PC-9 (cell line): Measurements from ENCODE around the gene ERC1.
"Not testable (repeated sequence)": the region's sequence is repeated elsewhere in the genome, so short reads cannot be mapped to it uniquely, and the experiment has no call there.

Source experiments
- EZH2 ChIP-seq: fragments of 200-600 bp; sonication (generic); IDR thresholded peaks from 2 replicates; pipeline ENCODE4 v1.8.0; 2017; ENCODE audit warnings: antibody characterized with exemption, low read depth
- TF ChIP-seq, protein P1 (sequence below): fragments of 200-600 bp; sonication (generic); conservative IDR thresholded peaks from 2 replicates; pipeline ENCODE4 v1.6.1; 2017; ENCODE audit warnings: mixed run types, antibody characterized with exemption, mild to moderate bottlenecking, moderate library complexity

DNA sequence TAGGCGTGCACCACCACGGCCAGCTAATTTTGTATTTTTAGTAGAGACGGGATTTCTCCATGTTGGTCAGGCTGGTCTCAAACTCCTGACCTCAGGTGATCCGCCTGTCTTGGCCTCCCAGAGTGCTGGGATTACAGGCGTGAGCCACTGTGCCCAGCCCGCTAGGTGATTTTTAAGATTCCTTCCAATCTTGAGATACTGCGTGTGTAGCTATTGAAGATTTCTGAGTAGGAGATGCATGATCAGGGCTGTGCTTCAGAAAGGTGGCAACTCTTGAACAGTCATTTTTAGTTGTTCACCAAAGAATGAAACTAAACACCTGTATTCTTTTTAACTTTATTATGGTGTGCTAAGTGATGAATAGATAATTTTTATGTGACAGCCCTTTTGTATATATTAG, 8.7 kb downstream of the ERC1 start:
- TF ChIP-seq, protein P1, sequence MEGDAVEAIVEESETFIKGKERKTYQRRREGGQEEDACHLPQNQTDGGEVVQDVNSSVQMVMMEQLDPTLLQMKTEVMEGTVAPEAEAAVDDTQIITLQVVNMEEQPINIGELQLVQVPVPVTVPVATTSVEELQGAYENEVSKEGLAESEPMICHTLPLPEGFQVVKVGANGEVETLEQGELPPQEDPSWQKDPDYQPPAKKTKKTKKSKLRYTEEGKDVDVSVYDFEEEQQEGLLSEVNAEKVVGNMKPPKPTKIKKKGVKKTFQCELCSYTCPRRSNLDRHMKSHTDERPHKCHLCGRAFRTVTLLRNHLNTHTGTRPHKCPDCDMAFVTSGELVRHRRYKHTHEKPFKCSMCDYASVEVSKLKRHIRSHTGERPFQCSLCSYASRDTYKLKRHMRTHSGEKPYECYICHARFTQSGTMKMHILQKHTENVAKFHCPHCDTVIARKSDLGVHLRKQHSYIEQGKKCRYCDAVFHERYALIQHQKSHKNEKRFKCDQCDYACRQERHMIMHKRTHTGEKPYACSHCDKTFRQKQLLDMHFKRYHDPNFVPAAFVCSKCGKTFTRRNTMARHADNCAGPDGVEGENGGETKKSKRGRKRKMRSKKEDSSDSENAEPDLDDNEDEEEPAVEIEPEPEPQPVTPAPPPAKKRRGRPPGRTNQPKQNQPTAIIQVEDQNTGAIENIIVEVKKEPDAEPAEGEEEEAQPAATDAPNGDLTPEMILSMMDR = not testable (repeated sequence)
- not testable (repeated sequence) for TF ChIP-seq EZH2
